Stimulated activated naive CD4-positive, alpha-beta T cell treated with Interleukin-2 at 50 U/mL for 16 hours (primary cell): ENCODE results near the gene NAXD.
"Not testable (repeated sequence)": the region's sequence is repeated elsewhere in the genome, so short reads cannot be mapped to it uniquely, and the experiment has no call there.

Experiments
- DNase-seq: peaks from one replicate; lab custom pipeline; 2025; lab: John Stamatoyannopoulos, UW

NAXD gene

DNA sequence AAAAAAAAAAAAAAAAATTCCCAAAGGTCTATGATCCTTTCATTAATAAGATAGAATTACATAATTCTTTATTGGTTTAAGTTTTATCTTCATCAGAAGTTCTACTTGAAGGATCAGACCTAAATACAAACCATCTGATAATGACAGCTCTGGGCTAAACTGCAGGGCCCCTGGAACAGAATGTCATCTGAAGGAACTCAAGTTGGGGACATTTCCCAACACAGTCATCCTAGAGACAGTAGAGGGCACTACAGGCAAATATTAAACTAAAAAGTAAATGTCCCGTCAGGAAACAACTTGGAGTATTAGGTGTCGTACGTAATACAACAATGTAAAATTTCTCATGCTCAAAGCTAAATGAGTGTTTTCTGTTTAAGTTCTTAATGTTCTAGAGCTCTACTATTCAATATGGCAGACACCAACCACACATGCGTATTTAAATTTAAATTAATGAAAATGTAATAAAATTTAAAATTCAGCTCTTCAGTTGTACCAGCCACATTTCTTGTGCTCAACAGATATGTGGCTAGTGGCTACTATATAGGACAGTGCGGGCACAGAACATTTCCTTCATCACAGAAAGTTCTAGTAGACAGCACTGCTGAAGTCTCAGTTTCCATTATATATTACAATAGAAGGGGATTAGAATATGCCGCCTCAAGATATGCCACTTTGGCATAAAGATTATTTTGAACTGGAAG is 21.8 kb upstream of the NAXD start:
- DNase-seq = no peak

DNA sequence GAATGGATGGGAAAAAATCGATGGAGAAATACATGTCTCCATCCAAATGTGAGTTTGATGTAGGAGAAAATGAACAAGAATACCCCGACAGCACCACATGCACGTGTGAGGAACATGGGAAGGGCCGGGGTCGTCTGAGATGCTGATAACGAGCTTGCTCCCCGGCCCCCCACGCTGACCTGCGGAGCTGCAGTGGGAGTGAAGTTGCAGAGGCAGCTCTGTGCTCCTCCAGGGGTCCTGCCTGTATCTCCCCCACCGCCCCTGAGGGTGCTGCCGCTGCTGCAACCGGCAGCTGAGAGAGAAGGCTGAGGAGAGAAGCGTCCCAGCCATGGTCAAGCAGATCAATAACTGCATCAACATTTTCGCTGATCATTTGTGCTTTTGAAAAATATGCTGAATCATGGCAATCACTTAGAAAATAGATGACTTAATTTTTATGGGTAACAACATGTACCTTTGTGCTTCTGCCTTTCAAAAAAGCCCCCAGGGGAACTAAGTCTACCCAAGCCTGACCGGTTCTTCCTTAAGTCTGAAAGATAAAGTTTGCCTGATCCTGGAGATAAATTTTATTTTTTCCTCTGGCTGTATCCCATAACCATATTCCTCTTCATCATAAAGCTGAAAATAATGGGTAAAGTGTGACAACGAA is 18.2 kb upstream of the NAXD start:
- no peak for DNase-seq

DNA sequence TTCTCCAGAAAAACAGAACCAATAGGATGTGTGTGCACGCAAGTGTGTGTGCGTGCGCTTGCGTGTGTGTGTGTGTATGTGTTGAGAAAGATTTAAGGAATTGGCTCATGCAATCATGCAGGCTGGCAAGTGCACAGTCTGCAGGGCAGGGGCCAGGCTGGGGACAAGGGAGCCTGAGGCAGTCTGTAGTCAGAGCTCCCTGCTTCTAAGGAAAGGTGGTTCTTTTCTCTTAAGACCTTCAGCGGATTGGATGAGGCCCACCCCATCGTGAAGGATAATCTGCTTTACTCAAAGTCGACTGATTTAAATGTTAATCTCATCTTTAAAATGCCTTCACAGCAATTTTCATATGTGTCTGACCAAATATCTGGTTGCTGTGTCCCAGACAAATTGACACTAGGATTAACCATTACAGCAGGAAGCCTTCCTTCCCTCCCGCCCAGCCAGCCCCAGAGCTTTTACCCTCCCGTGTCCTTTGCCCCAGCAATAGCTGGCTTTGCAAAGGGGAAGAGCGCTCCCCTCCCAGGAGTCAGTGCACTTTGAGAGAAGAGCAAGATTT is 15.0 kb upstream of the NAXD start:
- DNase-seq = no peak

DNA sequence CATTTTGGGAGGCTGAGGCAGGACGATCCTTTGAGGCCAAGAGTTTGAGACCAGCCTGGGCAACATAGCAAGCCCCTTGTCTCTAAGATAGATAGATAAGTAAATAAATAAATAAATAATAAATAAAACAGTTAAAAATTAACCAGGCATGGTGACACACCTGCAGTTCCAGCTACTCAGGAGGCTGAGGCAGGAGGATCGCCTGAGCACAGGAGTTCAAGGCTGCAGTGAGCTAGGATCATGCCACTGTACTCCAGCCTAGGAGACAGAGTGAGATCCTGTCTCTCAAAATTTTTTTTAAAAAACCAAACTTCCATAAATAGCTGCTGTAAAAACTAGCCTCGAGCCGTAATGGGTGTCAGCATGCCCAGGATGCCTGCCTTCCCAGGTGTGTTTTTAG is 14.4 kb upstream of the NAXD start:
- no peak for DNase-seq

DNA sequence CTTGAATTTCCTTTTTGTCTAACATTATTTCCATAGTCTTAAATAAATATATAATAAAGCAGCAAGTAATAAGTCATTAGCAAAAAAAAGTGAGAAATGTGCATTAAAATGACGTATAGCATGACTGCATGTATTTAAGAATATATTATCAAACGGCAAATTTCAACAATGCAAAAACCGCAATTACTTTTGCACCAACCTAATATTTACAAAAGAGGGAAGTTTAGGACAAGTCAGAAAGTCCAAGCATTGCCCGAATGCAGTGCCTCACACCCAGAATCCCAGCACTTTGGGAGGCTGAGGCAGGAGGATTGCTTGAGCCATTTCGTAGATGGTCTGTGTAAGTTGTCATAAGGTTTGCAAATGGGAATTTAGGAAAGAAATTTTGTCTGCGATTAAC is 10.2 kb upstream of the NAXD start:
- DNase-seq = no peak

DNA sequence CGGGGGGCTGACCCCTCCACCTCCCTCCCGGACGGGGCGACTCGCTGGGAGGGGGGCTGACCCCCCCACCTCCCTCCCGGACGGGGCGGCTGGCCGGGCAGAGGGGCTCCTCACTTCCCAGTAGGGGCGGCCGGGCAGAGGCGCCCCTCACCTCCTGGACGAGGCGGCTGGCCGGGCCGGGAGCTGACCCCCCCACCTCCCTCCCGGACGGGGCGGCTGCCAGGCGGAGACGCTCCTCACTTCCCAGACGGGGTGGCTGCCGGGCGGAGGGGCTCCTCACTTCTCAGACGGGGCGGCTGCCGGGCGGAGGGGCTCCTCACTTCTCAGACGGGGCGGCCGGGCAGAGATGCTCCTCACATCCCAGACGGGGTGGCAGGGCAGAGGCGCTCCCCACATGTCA is 9.1 kb upstream of the NAXD start:
- not testable (repeated sequence) for DNase-seq

DNA sequence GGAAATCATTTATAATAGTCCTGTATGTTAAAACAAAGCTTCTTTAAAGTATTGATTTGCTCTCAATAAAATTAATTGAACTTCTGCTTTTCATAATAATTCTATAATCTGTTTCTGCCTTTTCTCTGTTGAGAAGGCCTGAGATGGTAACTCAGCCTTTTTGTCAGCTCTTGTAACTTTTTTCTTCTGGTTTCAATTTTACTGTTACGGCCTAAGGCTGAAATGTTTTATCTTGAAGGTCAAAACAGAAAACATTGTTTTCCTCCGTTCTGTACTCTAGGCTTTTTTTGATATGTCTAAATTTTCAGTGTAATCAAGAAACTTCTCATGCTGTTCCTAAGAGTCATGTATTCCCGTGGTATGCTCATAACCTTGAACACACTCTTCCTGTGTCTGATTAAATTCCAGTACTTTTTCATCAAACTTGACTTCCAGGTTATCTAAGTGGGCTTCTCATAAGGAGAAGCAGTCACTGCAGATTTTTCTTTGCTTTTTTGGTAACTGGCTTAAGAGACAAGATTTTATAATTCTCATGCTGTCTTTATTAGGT is 7.6 kb upstream of the NAXD start:
- no peak for DNase-seq

DNA sequence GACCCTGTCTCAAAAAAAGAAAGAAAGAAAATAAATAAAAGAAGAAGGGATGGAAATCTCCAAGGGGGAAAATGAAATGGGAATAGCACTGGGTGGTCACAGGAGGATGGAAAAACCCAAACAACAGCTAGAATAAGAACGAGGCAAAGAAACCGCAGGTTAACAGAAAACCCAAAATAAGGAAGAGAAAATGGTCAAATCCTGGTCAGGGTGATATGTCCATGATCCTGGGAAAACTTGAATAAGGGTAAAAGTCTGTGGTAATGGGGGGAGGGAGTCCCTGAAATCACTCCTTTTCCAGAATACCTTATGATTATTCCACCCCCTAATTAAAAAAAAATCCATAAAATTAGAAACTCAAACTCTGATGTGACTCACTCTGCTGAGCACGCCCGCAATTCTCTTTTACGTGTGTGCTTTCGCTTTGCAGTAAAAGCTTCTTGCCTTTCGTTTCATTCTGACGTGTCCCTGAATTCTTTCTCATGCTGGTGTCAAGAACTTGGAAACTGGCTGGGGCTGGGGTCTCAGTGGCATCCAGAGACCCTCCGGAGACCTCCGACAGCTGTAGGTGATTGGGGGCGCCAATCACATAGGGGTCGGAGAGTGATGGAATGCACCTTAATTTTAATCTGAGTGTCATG is 4.3 kb upstream of the NAXD start:
- peak; percentile 25 for DNase-seq

DNA sequence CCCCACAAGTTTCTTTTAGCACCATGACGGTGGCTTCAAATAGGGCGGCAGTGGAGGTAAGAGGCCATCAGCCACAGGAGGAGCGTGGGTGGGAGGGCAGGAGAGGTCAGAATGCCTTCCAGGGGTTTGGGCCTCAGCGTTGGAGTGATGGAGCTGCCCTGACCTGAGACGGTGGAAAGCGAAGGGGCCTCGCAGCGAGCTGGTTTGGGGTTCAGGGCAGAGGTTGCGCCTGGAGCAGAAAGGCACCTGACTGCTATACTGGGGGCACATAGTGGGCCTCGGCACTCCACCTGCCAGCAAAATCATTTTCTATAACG is 382 bp upstream of the NAXD start:
- no peak for DNase-seq

DNA sequence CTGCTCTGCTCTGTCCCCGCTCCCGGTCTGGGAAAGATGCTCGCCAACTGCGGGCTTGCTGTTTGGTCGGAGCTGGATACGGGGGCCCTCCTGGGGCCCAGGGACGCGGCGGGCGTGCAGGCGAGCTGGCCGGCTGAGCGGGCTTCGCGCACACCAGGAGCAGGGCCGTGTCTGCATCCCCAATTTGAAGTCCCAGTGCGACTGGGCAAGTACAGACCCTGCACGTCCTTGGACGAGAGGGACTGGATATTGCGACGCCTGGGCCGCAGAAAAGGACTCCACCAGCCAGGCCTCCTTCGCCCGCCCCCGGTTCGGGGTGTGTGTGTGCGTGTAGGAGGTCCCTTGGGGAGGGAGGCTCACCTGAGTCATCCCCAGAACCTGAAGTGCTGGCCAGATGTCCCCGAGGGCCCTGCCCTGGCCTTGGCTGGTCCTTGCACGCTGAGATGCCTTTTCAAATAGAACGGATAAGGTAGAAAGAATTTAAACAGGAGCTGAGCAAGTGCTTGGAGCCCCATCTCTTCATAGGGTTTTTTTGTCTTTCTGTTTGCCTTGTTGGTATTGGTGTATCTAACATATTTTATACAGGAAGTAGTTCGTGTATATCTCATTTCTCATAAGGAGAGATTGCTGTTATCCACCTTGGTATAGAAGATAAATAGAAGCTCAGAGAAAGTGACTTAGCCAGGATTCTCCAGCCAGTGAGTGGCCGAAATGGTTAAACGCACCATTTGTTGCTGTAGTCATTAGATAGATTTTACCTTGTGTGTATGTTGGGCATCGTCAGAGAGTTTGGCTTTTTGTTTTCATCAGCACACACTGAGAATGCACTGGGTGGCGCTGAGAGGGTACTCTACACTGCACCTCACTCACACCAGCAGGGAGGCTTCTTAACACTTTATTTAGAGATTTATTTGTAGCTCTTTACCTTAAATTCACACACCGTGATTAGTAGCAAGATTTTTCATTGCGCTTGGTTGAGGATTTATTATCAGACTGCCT is 1.1 kb downstream of the NAXD start:
- DNase-seq = peak; percentile 46

DNA sequence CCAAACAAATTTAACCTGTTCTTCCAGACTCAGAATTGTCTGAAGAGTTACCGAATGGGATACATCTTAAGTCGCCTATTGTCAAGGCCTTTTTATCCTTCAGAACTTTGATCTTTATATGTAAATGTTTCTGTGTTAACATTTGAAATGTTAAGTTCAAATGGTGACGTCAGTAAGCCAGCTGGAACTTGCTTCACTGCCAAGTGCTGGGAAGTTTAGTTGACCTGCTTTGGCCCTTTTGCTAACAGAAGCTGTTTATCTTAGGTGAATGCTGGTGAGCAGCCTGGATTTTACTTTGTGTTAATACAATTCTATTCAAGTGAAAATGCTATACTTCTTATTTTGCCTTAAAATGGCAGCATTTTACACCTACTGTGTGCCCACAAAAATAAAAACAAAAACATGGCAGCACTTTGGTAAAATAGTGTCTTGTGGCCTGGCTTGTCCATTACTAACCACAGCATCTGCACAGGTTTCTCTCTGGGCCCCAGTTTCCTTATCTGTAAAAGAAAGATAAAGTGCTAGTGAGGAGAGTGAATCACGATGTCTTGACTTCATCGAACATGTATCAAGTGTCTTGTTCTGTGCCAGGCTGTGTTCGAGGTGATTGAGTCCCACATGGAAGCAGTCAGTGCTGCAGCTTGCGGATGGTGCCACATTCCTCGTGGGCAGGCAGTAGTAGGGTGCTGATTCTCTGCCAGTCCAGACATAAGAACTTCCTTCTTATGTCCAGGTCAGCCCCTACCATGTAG is 2.2 kb downstream of the NAXD start:
- no peak for DNase-seq

DNA sequence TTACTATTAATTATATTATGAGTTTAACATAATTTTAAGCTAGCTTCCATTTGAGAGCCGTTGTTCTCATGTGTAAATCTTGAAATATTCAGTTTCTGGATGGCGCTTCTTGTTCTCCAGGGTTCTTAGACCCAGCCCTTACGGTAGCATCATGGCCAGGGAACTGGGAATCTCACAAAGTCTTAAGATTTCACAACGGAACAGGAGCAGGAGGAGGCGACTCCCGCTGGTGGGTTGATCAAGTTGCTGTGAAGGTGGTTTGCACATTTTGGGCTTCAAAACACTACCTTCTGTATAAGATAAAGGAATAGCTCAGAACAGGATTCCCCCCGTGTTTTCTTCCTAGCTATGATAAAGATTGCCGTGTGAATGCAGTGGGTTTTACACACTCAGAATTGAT is 2.8 kb downstream of the NAXD start:
- DNase-seq = no peak

DNA sequence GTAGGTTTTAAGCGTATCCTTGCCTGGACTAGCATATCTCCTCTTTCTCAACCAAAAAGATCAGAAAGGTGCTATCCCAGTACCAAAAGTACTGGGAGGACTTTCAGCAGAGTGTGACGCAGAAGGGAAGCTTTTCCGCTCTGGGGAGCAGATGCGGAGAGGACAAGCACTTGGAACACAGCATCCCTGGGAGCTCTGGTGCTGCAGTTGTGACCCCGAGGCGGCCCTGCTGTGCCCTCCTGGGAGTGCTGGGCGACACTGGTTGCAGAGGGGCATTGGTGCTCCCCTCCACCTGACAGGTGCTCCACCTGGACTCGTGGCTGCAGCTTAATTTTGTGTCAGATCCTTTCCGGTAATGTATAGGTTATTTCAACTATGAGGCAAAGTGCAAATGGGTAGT is 3.4 kb downstream of the NAXD start:
- DNase-seq = no peak

DNA sequence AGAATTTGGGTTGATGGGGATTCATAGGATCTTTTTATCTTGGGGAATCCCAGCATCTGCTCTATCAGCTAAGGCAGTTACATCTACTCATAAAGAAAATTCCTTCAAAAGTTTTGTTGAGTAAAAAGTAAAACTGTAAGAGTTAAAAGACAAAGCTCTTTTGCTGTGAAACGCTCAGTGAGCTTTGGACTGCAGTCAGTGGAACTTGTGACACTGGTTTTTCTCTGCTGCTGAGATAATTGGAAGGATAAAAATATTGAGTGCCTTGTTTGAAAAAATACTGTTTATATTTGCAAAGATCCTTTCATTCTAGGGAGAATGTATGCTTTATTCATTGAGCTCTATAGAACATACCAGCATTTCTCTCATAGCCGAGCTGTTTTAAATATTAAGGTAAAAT is 5.3 kb downstream of the NAXD start:
- no peak for DNase-seq

DNA sequence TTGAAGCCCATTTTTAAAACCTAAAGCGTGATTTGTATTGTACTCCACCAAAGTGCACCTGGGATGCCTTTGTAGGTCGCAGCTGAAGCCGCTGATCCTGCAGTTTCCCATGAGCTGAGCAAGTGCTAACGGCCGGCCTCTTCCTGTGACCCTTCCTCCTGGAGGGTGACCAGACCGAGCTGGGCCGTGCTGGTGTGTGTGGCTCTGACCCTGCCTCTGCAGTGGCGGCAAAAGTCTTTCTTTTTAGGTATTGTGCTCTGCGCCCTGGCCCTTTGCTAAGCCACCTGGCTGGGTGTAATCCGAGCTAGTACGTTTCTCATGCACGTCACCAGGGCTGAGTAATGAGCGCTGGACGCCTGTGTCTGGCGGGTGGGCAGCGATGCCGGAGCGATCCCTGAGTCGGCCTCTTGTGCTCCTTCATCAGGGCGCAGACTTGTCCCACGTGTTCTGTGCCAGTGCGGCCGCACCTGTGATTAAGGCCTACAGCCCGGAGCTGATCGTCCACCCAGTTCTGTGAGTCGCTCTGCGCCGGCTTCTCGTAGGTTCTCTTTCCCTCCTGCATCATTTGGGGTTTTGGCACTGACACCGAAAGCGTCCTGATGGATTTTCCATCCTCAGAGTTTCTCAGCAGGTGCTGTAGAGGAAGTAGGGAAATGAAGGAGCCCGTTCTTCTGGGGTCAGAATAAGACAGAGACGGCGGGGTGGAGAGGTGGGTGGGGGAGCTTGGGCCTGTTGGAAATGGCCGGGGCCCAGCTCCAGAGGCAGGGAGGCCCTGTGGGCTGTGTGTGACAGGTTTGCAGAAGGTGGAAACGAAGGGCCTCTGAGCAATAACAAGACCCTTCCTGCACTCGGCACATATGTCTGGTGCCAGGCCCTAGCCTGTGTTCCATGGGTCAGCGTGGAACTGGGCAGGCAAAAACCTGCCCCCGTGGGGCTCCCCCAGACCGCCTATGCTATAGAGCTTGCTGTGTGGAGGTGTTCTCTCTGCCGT is 9.7 kb downstream of the NAXD start:
- no peak for DNase-seq

DNA sequence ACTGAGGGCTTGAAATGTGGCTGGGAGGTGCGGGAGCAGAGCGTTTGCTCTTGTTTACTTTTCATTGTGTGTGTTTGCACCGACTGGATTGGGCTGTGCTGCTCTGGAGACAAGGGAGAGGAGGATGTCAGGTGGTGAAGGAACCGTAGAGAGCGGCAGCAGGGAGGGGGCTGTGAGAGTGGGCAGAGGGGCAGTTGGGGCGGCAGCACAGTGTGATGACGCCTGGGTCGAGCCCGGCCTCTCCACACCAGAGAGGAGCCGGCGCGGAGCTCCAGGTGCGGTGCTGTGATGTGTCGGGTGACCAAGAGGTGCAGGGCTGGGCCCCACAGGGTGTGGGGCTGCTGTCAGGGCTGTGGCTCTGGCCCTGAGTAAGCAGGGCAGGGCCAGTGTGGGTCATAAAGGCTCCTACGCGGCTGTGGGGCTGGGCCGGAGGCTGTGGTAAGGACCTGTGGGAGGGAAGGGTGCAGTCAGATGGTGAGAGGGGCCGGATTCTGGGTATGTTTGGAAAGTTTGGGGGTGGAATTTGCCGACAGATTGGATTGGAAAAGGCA is 10.5 kb downstream of the NAXD start:
- no peak for DNase-seq

DNA sequence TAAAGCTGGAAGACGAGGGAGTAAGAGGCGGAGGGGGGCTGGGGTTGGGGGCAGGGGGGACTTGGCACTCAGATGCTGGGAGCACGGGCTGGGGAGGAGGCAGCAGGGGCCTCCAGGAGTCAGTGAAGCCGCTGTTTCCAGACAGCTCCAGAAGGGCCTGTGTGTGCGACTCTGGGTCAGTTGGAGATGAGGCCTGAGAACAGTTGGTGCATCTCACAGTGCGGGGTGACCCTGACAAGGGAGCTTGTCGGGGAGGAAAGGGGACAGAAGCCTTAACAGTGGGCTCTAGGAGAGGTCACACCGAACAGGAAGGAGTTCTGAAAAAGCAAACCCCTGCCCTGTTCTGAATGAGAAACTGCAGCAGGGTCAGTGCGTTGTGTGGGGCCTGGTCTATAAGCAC is 11.2 kb downstream of the NAXD start:
- DNase-seq = no peak

DNA sequence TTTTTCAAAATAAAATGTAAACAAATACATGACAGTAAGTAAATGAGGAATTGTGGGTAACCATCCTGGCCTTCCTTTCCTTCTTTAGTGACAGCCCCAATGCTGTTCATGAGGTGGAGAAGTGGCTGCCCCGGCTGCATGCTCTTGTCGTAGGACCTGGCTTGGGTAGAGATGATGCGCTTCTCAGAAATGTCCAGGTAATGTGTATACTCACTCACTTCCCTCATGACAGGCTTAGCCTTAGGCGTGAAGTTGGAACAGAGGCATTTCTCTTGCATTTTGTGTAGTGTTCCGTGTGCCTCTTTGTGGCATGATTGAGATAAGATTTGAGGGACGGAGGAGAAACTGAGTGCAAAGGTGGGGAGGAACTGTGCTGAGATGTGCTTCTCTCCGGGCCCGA is 12.0 kb downstream of the NAXD start:
- DNase-seq = no peak

DNA sequence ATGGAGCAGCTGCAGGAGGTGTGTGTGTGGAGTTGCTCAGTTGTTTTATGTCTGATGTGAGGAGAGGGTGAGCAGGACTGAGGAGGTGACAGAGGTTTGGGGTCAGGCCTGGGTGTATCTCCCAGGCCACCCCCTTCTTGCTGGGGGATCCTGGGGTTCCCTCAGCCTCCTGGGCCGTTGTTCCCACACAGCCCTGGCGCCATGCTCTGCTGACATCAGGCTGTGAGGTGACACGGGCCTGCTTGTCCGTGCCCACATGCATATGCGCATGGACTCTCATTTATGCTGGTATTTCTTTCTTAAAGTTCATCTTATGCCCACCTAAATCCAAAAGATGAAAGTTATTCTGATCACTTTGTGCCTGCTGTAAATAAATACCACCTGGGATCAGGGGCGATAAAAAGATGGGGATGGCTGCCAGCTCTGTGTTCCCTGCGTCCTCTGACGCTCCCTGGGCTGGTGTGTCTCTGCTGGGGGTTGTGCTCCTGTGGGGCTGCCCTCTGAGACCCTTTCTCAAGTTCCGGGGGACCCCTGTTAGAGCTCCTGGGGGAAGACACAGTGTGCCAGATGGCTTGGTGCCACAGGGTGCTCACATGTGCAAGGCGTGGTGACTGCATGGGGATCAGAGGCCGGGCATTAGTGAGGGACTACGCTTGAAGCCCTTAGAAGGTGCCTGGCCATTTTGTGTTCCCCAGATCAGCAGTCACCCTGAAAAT is 12.6 kb downstream of the NAXD start:
- DNase-seq = no peak
